ENCODE results near the gene FBXO11. TPM values are rescaled to one million over a fixed set of nuclear protein-coding genes. Genes with fewer than 3 reads are reported as not detected.

The FBXO11 gene
- total and polyA plus RNA-seq, 10 of the 15 experiments (the other 5 are each of a cell fraction or from before 2014, with no cell fraction given): 5.9 to 38.9 (median 22.5) TPM

- BruUV-seq (replicated peaks): no TSS peak
- Histone ChIP-seq H3K9ac (ENCODE audit: control insufficient read depth, insufficient read depth, low read length) (no peak overlapping the region), H3K9me3 (replicated peaks; ENCODE audit: control insufficient read depth, insufficient read depth, low read length) (no peaks in the 10 kb centered on the region), H3K4me2 (ENCODE audit: control insufficient read depth, insufficient read depth) (no peak overlapping the region), H3K36me3 (ENCODE audit: control insufficient read depth in 2 of 2, insufficient read depth in 2 of 2, low read length in 1 of 2) (no peaks in the 10 kb centered on the region), H3K27me3 (replicated peaks in 1 of 2; ENCODE audit: control insufficient read depth in 2 of 2, insufficient read depth in 2 of 2, low read length in 1 of 2) (peaks cover 0 to 3% of the 10 kb centered on the region in 2 experiments; a peak in 1 of 4 replicates), H2AFZ (ENCODE audit: control insufficient read depth, low read depth, low read length) (no peak overlapping the region), H3K4me1 (ENCODE audit: control insufficient read depth, insufficient read depth, low read length) (no peaks in the 10 kb centered on the region), H3K79me2 (ENCODE audit: control insufficient read depth, insufficient read depth, low read length) (no peaks in the 10 kb centered on the region), H4K20me1 (ENCODE audit: control insufficient read depth, insufficient read depth) (no peaks in the 10 kb centered on the region), H3K27ac (ENCODE audit: control insufficient read depth, insufficient read depth) (no peak overlapping the region), H3K4me3 (no peak overlapping the region)
- CTCF ChIA-PET: no interaction called here
- RAD21 ChIA-PET (ENCODE audit: unreplicated experiment): no interaction called here
- ATAC-seq: no peak
- intact Hi-C loops (cut with micrococcal nuclease; ENCODE audit: unreplicated experiment): no loop called here
- POLR2A ChIA-PET: interaction anchor here (0.6 kb wide), 1 partner anchor 634 kb away, joined by 4 read pairs; no protein-coding TSS in a partner anchor
- WGBS (ENCODE audit: insufficient coverage, insufficient replicate concordance, low lambda C conversion rate, missing lambda C conversion rate): 44% methylated on average over 2 of the region's 2 CpGs
- TF ChIP-seq NFXL1 (IDR thresholded peaks at IDR 0.05; ENCODE audit: borderline replicate concordance) (no peak), BMI1 (IDR thresholded peaks at IDR 0.05; ENCODE audit: borderline replicate concordance) (no peak), CHD4 (IDR thresholded peaks at IDR 0.05) (no peak), USF1 (IDR thresholded peaks at IDR 0.05; ENCODE audit: borderline replicate concordance, extremely low read length, insufficient read depth, low read depth, low read length) (no peak)
- DNase-seq (ENCODE audit: low read depth, low spot score): no peak
- SMC1A ChIA-PET (ENCODE audit: uncharacterized antibody, unreplicated experiment): no interaction called here
- in situ Hi-C loops (cut with MboI): no loop called here
- FAIRE-seq: no peak
Measured at GRCh38 chr2:47941936-47942335, 35.6 kb upstream of the FBXO11 start.

GRCh38 chr2:47937677-47938076 is 31.4 kb upstream of the FBXO11 start:
- in situ Hi-C loops (cut with MboI): no loop called here
- ChIA-PET SMC1A (ENCODE audit: uncharacterized antibody, unreplicated experiment) (no interaction called here), RAD21 (ENCODE audit: unreplicated experiment) (no interaction called here), POLR2A (no interaction called here), CTCF (no interaction called here)
- Histone ChIP-seq H3K79me2 (ENCODE audit: control insufficient read depth, insufficient read depth, low read length) (no peaks in the 10 kb centered on the region), H2AFZ (ENCODE audit: control insufficient read depth, low read depth, low read length) (no peak overlapping the region), H3K36me3 (ENCODE audit: control insufficient read depth in 2 of 2, insufficient read depth in 2 of 2, low read length in 1 of 2) (no peaks in the 10 kb centered on the region), H3K27me3 (replicated peaks in 1 of 2; ENCODE audit: control insufficient read depth in 2 of 2, insufficient read depth in 2 of 2, low read length in 1 of 2) (peaks cover 0 to 3% of the 10 kb centered on the region in 2 experiments; a peak in 1 of 4 replicates), H3K4me2 (ENCODE audit: control insufficient read depth, insufficient read depth) (no peak overlapping the region), H3K9me3 (replicated peaks; ENCODE audit: control insufficient read depth, insufficient read depth, low read length) (no peaks in the 10 kb centered on the region), H3K4me3 (no peak overlapping the region), H4K20me1 (ENCODE audit: control insufficient read depth, insufficient read depth) (no peaks in the 10 kb centered on the region), H3K4me1 (ENCODE audit: control insufficient read depth, insufficient read depth, low read length) (no peaks in the 10 kb centered on the region), H3K27ac (ENCODE audit: control insufficient read depth, insufficient read depth) (no peak overlapping the region), H3K9ac (ENCODE audit: control insufficient read depth, insufficient read depth, low read length) (no peak overlapping the region)
- BruUV-seq (replicated peaks): no TSS peak
- no peak for ATAC-seq
- intact Hi-C loops (cut with micrococcal nuclease; ENCODE audit: unreplicated experiment): no loop called here
- no peak for TF ChIP-seq POLR2AphosphoS5 (IDR thresholded peaks at IDR 0.05; ENCODE audit: low read length)
- TF ChIP-seq ATF7 (IDR thresholded peaks at IDR 0.05; ENCODE audit: low read depth): no peak
- no peak for TF ChIP-seq SUZ12 (IDR thresholded peaks at IDR 0.05; ENCODE audit: unreplicated experiment)
- TF ChIP-seq REST (IDR thresholded peaks at IDR 0.05; ENCODE audit: low read depth, low read length): no peak
- TF ChIP-seq KLF5 (IDR thresholded peaks at IDR 0.05; ENCODE audit: partially characterized antibody): no peak
- TF ChIP-seq MTA3 (IDR thresholded peaks at IDR 0.05; ENCODE audit: borderline replicate concordance, low read length): no peak
- no peak for TF ChIP-seq ZNF217 (IDR thresholded peaks at IDR 0.05)
- no peak for TF ChIP-seq CBX3 (IDR thresholded peaks at IDR 0.05; ENCODE audit: borderline replicate concordance, low read depth)
- no peak for TF ChIP-seq HCFC1 (IDR thresholded peaks at IDR 0.05; ENCODE audit: low read length)
- no peak for TF ChIP-seq POLR2AphosphoS2 (IDR thresholded peaks at IDR 0.05; ENCODE audit: low read depth, low read length)
- no peak for TF ChIP-seq PAX5 (IDR thresholded peaks at IDR 0.05; ENCODE audit: borderline replicate concordance, low read depth, low read length)
- no peak for TF ChIP-seq BHLHE40 (IDR thresholded peaks at IDR 0.05; ENCODE audit: borderline replicate concordance in 1 of 2, low read depth in 2 of 2, low read length in 1 of 2)
- no peak for DNase-seq (ENCODE audit: low read depth, low spot score)
- FAIRE-seq: no peak
- WGBS (ENCODE audit: insufficient coverage, insufficient replicate concordance, low lambda C conversion rate, missing lambda C conversion rate): 63% methylated on average over 3 of the region's 3 CpGs

All from GM12878 (cell line).